Measurements from ENCODE around the gene SLC5A10.
A peak's percentile ranks its signal among the peaks of the same experiment; 100 is the strongest.

SLC5A10 gene

DNA sequence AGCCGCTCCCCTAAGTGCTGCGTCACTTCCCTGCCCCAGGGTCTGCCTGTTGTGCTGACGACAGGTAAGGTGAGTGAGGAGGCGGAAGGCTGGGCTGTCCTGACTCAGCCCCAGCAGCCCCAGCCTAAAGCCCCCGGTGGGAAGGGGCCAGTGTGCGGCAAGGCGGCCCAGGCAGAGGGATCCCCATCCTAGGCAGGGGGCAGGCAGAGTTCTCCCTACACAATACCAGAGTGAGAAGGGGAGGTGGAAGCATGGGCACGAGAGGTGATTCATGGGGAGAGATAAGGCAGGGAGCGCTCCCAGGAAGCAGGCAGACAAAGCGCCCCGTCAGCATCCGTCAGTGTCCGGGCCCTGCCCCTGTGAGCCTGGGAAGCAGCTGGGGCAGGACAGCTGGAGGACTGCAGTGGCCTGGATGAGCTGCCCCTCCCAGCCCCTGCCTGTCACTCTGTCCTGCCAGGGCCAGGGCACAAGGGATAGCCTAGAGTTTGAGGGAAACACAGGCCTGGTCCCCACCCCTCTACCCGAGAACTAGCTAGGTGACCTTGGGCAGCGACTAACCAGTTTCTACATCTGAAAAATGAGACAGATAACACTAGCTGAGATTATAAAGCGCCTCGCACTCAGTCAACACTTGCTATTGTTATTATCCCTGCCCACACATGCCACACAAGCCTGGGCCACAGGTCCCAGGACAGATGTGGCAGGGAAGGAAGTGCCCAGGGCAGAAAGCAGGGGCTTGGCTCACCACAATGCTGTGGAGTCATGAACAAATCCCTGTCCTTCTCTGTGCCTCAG is 48.8 kb downstream of the SLC5A10 start:
- no peak overlapping the region for H3K27ac ChIP-seq

DNA sequence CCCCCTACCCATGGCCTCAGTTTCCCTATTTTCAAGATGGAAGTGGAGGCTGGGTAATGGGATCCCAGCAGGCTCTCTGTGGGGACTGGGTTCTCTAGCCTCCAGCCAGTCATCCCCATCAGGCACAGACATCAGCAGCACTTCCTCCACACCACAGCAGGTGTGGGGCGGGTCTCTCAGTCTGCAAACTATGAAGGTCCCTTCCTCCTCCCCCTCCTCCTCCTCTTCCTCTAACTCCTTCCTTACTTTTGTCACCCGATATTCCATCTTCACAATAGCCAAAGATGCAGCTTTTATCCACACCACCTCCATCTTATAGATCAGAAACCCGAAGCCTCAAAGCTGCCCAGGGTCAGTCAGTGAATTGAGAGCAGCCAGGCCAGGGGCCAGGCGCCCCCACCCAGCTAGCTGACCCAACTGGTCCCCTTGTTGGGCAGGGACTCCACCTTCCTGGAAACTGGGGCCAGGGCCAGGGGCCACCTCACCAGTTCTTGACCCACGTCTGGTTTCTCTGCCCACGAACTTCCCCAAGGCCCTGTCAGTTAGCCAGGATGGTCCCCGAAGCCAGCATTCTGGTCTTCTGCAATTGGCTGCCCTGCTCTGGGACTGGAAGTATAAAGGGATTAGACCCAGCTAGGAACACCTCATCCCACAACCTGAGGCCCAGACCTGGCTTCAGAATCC is 50.1 kb downstream of the SLC5A10 start:
- H3K27ac ChIP-seq, result no peak overlapping the region
- TF ChIP-seq, protein P1, sequence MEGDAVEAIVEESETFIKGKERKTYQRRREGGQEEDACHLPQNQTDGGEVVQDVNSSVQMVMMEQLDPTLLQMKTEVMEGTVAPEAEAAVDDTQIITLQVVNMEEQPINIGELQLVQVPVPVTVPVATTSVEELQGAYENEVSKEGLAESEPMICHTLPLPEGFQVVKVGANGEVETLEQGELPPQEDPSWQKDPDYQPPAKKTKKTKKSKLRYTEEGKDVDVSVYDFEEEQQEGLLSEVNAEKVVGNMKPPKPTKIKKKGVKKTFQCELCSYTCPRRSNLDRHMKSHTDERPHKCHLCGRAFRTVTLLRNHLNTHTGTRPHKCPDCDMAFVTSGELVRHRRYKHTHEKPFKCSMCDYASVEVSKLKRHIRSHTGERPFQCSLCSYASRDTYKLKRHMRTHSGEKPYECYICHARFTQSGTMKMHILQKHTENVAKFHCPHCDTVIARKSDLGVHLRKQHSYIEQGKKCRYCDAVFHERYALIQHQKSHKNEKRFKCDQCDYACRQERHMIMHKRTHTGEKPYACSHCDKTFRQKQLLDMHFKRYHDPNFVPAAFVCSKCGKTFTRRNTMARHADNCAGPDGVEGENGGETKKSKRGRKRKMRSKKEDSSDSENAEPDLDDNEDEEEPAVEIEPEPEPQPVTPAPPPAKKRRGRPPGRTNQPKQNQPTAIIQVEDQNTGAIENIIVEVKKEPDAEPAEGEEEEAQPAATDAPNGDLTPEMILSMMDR (conservative IDR thresholded peaks at IDR 0.05), result no peak
- TF ChIP-seq ZFX (IDR thresholded peaks at IDR 0.05), result no peak

More for the DNA sequence above, 48.8 kb downstream of the SLC5A10 start:
- TF ChIP-seq ZFX (IDR thresholded peaks at IDR 0.05), result no peak
- TF ChIP-seq, protein P1 (conservative IDR thresholded peaks at IDR 0.05), result no peak

DNA sequence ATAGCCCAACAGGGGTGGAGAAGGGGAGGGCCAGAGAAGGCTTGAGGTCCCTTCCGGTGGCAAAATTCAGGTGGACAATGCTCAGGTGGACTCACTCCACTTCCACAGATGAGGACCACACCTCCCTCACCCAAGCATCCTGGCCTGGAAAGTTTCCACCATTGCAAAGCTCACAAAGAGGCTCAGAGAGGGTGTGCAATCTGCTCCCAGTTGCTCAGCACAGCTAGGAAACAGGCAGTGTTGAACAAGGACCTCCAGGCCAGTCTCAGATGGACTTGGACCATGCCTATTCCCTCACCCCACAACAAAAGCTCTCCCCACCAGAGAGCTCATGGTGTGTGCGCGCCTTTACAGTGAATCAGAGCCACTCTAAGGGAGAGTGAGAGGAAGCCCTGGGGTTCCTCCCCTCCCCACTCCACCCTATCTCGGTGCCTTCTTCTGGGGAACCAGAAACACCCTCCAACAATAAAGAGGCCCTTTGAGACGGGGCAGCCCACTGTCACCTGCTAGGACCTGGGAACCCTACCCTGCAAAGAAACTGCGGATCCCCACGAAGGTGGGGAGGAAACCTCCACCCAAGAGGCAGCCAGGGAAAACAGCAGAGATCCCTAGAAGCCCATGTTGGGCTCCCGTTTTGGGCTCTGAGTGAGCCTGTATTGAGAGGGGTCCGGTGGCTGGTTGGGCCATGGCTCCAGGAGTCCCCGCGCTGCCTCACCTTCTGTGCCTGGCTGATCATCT is 51.0 kb downstream of the SLC5A10 start:
- TF ChIP-seq ZFX (IDR thresholded peaks at IDR 0.05), result no peak
- TF ChIP-seq, protein P1 (conservative IDR thresholded peaks at IDR 0.05), result no peak

DNA sequence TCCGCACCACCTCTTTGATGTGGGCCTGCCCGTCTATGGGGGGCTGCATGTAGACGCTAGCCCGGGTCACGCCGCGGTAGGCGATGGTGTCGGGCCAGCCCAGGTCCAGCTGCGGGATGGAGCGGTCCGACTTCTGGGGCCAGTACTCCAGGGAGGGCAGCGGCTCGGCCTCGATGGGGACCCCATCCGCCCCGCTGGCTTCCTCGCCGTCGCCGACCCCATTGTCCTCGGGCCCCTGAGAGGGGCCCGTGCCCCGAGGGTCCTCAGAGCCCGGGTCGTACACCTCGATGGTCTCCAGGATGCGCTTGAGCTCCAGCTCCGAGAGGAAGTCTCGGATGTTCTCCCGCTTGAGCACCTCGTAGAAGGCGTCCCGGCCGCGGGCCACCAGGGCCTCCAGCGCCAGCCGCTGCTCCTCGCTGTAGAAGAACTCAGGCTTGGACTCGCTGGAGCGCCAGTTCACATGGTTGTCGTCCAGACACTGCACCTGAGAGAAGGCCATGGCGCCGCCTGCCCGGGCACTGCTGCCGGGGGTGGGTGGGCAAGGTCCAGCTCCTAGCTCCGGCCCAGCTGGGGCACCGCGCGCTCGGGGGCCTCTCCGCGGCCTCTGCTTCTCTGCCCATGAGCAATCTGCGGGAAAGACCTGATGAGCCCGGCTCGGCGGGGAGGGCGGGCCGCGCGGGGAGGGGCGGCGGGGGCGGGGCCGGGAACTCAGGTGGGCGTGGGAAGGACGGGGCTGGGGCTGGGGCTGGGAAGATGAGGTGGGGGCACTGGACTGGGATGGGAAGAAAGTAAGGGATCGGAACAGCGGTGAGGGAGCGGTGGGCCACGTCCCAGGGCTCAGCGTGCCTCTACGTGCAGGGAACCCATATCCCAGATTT is 51.8 kb downstream of the SLC5A10 start:
- peak overlapping the region; percentile 71 for H3K27ac ChIP-seq
- TF ChIP-seq, protein P1 (conservative IDR thresholded peaks at IDR 0.05), result no peak
- no peak for TF ChIP-seq ZFX (IDR thresholded peaks at IDR 0.05)

More for the DNA sequence above, 51.0 kb downstream of the SLC5A10 start:
- H3K27ac ChIP-seq, result no peak overlapping the region

DNA sequence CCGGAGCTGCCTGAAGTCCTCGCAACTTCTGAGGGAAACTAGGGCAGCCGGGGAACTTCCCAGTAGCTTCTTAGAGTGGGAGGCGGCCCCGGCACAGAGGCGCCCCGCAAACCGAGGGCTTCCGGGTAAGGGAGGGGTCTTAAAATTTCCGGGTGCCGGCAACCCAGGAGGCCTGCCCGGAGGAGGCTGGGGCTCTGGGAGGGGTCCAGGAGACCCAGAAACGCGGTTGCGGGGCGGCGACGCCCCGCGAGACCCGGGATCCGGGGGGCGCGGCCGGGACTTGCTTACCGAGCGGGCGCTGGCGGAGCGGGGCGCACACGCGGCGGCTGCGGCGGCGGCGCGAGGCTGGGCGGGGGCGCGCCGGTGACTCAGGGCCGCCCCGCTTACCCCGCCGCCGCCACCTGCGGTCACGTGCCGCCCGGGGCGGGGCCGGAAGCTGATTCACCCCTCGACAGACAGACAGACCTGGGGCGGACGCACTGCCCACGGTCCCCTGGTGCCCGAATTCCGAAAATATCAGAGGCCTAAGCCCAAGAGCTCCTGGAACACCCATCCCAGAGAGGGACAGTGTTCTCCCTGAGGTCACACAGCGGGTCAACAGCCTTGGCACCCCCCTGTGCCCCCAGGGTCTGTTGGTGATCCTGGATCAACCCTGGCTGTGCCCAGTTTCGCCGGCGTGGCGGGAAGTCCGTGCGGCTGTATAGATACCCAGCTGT is 52.6 kb downstream of the SLC5A10 start, which contains the start of gene FAM83G:
TSS of gene FAM83G (minus strand) at position 344 of the 716 bp plus-strand sequence. CDS start 723 bp downstream, outside the sequence.
- H3K27ac ChIP-seq, result peak within 1 kb of the TSS; percentile 71
- TF ChIP-seq, protein P1 (conservative IDR thresholded peaks at IDR 0.05), result no peak
- 0 out of 2 replicates have a peak, but pooled peaks have one; percentile 31 for TF ChIP-seq ZFX (IDR thresholded peaks at IDR 0.05)

DNA sequence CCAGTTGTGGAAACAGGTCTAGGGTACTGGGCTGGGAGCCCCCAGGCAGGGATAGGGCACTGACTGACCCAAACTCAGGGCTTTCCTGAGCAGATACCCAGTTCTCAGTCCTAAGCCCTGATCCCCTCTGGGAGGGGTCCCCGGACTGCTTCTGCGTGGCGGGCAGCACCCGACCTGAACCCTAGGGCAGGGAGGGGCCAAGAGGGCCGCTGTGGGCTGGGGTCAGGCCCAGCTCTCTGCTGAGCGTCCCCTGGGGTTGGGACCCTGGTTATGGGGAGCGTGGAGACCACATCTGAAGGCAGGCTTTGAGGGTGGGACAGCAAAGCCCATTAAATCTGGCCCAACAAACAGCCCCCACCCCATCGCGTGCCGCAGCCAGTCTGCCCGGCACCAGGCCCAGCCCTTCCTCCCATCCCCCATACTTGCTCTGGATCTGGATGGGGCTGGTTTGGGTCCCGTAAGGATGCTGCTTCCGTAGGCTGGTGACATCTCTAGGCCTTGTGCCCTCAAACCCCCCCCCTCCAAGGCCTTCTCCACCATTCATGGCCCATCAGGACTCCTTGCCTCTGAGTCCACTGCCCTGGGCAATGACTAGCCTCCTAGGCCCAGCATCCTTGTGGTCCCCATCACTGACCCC is 53.3 kb downstream of the SLC5A10 start:
- TF ChIP-seq ZFX (IDR thresholded peaks at IDR 0.05), result no peak
- TF ChIP-seq, protein P1 (conservative IDR thresholded peaks at IDR 0.05), result no peak
- peak overlapping the region; percentile 71 for H3K27ac ChIP-seq

Measured in C4-2B (cell line).